Thyroid gland (tissue), 4 donors: ENCODE data around the gene ARHGEF28.

ENCODE experiments used
- CTCF ChIP-seq, 6 experiments: fragments of 200-600 bp in 3 of 6; fragments of 450-650 bp in 3 of 6; sonication (generic) in 3 of 6; IDR thresholded peaks; one replicate each; pipeline ENCODE4 v1.5.1; 2016 to 2019; ENCODE audit warnings: antibody characterized with exemption in 6 of 6, mild to moderate bottlenecking in 2 of 6, inconsistent platforms in 1 of 6, moderate library complexity in 1 of 6
- POLR2A ChIP-seq, 2 donors: fragments of 450-650 bp; IDR thresholded peaks; one replicate each; pipeline ENCODE4 v1.6.1; 2017; ENCODE audit warnings: antibody characterized with exemption in 2 of 2, mild to moderate bottlenecking in 2 of 2, moderate library complexity in 1 of 2

GRCh38 chr5:73835726-73836125 lies 209.7 kb downstream of the ARHGEF28 start:
- TF ChIP-seq CTCF (IDR thresholded peaks at IDR 0.05), result no peak
- TF ChIP-seq POLR2A (IDR thresholded peaks at IDR 0.05), result no peak
